HG03139 (cell line): Measurements from ENCODE around the gene PIANP.
"Not testable (repeated sequence)": the region's sequence is repeated elsewhere in the genome, so short reads cannot be mapped to it uniquely, and the experiment has no call there.

Experiments
- ATAC-seq: cut with Tn5 transposase; IDR thresholded peaks from one replicate; pipeline ENCODE4 v1.9.1; 2021; ENCODE audit not compliant: unreplicated experiment

The PIANP gene

GRCh38 chr12:6708351-6708750, 7.7 kb upstream of the PIANP start:
- not testable (repeated sequence) for ATAC-seq

- no peak for ATAC-seq
These were observed 3.0 kb upstream of the PIANP start for GRCh38 chr12:6703631-6704030.

- ATAC-seq, result no peak
These were observed 608 bp upstream of the PIANP start for GRCh38 chr12:6701078-6701768.

DNA sequence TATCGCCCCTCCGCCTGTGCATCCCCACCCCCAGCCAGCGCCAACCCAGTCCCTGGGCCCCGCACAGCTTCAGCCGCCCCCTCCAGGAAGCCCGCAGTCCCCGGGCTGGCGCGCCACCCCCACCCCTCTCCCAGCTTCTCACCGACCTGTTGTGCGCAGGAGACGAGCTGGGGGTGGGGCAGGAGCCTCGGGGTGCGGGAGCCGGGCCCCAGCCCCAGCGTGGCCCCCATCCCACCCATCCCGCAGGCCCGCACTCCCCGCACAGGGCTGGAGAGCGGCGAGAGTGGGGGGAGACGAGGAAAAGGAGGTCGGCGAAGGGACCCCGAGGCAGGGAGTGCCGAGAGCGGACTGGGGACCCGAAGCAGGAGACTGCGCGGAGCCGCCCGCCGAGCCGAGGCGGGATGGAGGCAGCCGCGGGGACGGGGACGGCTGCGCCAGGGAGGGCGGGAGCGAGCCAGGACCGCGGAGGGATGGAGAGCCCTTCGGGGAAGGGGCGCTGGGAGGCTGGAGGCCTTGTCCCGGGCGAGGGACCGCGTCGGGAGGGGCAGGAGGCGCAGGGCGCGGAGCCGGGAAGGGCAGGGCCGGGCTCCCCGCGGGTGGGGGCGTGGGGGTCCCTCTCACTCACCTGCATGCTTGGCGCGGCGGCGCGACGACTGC, 498 bp downstream of the PIANP start:
- ATAC-seq, result no peak

DNA sequence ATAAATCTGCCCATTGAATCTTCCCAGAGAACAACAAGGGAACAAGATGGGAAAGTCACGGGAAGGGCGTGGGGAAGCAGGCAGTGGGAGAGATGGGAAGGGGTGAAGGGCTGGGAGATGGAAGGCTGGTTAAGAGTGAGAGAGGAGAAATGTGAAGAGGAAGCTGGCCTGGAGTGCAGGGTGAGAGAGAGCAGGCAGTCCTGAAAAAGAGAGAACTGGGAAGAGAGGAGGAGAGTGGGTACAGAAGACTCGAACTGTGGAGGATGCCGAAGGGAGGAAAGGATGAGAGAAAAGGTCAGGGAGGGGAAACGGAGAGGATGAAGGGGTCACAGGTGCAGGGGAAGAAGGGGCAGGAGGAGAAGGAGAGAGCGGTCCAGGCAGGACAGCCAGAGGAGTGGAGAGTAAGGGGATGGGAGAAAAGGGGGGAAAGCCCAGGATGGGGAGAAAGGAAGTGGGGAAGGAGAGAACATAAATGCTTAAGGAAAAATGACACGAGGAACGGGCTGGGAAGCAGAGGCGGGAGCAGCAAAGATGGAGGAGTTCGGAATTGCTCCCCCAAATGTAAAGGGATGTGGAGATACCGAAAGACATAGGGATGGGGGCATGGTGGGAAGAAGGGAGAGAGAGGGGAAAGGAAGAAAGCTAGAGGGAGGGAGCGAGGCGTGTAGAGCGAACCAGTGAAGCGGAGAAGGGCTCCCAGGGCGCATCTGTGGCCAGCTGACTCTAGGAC, 1.2 kb downstream of the PIANP start:
- no peak for ATAC-seq

- no peak for ATAC-seq
These were observed 2.1 kb downstream of the PIANP start for GRCh38 chr12:6698352-6699046.

DNA sequence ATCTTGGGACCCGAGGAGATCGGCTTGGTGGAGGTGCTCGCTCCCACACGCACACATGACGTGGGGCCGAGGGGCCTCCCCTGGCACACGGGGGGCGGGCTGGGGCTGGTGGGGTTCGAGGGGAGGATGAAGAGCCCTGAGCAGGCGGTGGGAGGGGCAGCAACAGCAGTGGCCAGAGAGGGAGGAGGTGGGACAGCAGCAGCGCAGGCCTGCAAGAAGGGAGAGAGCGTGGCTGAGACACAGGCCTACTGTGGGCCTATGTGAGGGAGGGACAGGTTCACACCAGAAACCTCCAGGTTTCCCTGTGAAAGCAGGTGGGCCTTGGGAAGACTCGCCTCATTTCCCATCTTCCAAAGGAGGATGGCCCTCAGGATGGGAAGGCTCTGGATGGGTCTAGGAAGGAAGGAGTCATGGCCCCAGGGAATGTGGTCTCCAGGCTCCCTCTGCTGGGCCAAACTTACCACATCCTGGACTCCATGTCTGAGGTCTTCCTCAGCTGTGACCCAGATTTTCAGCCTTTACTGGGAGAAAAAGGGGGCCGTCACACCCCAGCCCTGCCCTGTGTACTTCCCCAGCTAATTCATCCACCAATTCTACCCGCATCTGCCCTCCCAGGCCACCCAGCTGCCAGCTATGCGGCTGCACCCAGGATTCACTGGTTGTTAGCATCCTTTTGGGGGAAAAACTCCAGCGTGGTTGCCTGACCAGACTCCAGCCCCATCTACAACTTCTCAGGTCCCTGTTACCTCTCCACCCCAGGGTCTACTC, 2.8 kb downstream of the PIANP start:
- no peak for ATAC-seq

- no peak for ATAC-seq
These were observed 3.7 kb downstream of the PIANP start for GRCh38 chr12:6696690-6697583.

- ATAC-seq, result no peak
These were observed 5.1 kb downstream of the PIANP start for GRCh38 chr12:6695313-6696045.

DNA sequence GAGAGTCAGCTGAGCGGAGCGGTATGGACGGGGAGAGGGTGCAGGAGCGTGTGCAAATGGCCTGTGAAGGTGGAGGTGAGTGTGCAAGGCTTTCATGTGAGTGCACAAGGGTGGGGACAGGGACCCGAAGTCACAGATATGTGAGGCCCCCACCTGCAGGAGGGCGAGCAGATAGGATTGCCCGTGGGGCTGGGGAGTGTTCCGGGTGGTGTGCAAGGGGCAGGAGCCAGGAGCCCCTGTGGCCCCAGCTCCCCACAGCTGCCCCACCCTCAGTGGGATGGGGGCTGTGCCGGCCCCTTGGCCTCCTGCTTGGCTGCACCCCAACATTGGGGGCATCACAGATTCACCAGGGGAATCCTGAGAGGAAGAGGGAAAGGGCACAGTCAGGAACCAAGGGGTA, 5.9 kb downstream of the PIANP start:
- ATAC-seq, result no peak

DNA sequence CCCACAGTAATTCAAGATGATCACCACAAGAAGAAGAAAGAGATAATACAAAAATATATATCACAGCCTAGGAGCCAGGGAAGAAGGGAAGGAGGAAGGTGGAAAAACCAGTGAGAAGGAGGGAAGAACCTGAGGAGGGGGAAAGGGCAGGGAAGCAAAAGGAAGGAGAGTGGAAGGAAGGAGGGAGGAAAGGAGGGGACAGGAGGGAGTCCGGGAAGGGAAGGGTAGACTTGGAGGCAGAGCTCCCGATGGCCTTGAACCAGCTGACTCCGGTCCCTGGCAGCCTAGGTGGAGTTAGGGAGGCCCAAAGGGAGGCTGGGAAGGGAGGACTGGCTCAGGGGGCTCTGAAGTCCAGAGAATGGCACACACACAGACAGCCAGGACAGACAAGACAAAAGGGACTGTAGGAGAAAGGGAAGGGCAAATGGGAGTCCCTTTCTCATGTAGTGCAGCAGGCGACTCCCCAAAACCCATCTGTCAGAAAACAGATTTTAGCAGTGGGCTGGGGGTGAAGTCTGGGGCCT, 6.7 kb downstream of the PIANP start:
- ATAC-seq, result no peak

DNA sequence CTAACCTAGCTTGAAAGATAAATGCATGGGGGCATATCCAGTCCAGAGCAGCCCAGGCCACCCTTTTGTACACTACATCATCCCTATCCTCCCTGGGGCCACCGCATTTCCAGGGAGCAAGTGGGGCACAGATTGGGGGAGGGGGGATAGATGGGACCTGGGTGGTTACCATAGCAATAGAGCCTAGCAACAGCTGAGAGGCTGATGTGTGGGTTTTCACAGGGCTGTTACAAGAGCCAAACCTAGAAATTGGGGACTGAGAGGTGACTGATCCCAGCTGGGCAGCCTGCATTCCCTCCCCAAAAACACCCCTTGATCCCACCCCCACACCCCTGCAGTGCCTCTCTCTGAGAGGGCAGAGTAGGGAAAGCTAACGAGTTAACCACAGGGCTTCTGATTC, 7.7 kb downstream of the PIANP start:
- ATAC-seq, result no peak

- ATAC-seq, result no peak
These were observed 9.1 kb downstream of the PIANP start for GRCh38 chr12:6691473-6691872.

- peak; percentile 73 for ATAC-seq
These were observed 11.4 kb downstream of the PIANP start, which contains the start of gene ZNF384 for GRCh38 chr12:6688999-6689882. ZNF384 (minus strand) TSS chr12:6689375; CDS start chr12:6679520, 9,855 bp downstream.

GRCh38 chr12:6688543-6688998, 12.0 kb downstream of the PIANP start:
- no peak for ATAC-seq

DNA sequence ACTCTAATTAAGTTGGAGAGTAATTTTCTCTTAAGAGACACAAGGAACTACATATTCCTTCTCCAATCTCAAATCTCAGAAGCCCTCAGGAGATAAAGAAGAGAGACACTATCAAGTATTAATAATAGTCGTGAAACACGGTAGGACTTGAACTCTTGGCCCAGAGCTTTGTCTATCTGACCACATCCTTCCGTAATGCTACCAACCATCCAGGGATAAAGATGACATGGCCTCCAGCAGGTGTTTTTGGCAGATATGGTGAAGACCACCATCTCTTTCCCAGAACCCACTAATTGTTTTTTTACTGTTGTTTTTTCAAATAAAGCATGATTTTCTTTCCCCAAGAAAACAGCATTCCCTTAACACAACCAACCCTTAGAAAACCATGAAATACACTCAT, 14.8 kb downstream of the PIANP start:
- no peak for ATAC-seq

DNA sequence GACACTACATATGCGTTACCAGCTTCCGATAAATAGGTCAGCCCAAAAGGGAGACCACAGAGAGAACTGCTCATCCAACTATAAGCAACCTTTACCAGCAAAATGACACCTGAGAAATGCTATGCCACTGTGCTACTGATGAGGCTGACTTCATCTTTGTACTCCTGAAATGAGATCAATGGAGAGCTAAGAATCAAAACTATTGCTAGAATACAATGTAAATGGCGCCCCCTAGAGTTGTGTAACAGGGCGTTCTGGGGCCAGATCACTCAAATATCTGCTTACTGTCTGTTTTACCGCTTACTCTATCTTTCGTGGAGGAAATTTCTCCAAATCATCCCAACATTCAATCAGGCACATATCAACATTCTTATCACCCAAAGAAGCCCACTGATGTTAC, 16.0 kb downstream of the PIANP start:
- no peak for ATAC-seq

GRCh38 chr12:6676962-6677361, 23.7 kb downstream of the PIANP start:
- no peak for ATAC-seq
